HG03469 (cell line): ENCODE data around the gene MSH3.
"Not testable (repeated sequence)": the region's sequence is repeated elsewhere in the genome, so short reads cannot be mapped to it uniquely, and the experiment has no call there.

Experiments used
- ATAC-seq: cut with Tn5 transposase; IDR thresholded peaks from one replicate; pipeline ENCODE4 v1.9.1; 2021; ENCODE audit warnings: mild to moderate bottlenecking, moderate library complexity, moderate number of reproducible peaks; ENCODE audit not compliant: unreplicated experiment

MSH3 gene

DNA sequence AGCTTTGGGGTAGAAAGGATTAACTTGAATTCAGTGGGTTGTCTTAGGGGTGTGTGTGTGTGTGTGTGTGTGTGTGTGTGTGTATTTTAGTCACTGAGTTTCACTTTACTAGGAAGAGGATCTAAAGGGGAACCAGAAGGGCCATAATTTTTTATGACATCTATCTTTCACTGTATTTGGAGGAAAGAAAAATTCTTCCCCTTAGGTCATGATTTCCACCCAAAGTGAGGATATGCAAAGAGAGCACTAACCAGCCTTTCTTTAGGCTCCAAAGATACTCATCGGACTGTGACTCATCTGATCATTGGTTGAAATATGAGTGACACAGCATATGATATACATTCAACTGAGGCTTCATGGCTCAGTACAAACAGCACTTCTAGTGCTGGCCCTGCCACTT lies 230.5 kb downstream of the MSH3 start:
- no peak for ATAC-seq

DNA sequence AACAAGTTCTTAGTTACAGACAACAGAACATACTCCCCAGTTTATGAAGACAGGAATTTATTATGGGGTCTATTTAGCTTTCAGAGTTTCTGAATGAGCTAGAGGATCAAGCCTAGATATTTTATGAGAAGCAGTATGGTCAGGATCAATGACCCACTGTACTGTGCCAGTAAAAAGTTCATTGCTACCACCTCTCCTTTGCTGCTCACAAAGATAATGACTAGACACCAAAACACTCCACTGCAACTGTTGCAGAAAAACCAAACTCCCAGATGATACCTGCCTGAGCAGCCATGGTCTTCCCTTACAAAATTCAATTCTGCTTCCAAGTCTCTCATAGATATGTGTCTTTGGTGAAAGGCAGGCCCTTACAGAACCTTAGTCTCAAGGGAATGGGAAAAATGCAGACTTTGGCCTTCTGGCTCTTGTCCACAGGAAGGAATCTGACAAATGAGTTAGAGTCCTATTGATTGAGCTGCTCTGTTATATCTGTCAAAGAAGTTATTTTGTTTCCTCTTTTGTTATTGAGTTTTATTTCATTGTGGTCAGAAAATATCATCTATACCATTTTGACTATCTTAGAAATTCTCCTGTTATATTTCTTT lies 231.0 kb downstream of the MSH3 start:
- ATAC-seq = no peak

DNA sequence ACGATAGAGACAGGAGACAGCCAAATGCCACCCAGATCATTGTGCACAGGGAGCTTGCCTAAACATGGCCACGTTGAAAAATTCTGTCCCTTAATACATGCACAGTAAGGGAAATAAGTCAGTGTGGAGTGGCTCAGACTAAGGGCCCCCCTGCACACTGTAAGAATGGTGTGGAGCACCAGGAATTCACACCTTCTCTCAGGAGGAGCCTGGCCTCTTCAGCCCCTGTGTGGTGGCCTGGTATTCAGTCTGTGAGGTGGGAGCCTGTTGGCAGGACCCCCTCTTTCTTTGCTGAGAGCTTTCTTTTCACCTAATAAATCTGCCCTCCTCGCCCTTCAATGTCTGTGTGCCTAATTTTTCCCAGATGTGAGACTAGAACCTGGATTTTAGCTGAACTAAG lies 239.6 kb downstream of the MSH3 start:
- no peak for ATAC-seq

DNA sequence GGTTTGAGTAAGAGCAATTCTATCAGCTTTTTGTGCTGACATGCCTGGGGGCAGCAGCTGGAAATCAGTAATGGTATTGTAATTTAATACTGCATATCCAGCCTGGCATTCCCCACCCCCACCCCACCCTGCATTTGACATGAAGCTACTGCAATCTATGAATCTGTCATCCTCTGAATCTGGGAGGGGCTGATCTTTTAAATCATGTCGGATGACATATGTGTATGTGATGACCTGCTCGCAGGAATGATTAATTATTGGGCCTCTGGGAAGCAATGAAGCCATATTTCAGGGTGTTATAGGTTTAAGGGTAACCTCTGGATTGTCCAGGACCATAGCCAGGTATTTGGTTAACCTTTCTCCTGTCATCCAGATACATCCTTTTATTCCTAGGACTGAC lies 241.1 kb downstream of the MSH3 start:
- ATAC-seq = no peak

DNA sequence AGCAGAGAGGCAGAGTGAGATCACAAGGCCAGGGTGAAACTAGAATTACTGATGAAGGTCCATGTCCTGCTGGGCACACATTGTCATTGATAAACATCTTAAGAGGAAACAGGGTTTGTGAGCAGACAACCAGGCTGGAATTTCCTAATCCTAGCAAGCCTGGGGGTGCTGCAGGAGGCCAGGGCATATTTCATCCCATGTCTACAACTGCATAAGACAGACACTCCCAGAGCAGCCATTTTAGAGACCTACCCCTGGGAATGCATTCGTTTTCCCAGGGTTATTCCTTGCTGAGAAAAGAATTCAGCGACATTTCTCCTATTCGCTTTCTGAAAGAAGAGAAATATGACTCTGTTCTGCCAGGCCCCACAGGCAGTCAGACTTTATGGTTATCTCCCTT lies 248.2 kb downstream of the MSH3 start:
- not testable (repeated sequence) for ATAC-seq

DNA sequence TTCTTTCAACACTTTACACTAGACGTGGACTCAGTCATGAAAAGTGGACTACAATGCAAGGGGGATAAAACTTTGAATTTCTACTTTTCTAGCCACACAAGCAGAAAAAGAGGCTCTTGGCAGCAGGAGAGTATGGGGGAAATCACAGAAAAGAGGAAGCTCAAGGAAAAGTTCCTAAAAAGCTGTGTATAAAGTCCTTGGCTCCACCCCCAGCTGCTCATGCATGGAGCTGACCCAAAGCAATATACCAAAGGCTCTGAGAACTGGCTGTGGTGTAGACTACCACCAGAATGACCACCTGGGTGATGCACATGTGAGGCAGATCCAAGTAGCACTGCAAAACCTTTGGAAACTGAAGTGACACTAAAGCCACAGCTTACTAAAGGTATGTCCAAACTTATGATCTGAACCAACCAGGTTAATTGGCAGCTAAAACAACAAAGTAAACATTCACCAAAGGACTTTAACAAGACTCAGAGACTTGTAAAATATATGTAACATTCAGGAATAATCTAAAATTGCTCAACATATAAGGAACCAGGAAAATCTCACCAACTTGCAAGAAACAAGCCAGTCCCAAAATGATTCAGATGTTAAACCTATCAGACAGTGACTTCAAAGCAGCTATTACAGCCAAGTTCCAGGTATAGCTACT lies 250.2 kb downstream of the MSH3 start:
- ATAC-seq = no peak

DNA sequence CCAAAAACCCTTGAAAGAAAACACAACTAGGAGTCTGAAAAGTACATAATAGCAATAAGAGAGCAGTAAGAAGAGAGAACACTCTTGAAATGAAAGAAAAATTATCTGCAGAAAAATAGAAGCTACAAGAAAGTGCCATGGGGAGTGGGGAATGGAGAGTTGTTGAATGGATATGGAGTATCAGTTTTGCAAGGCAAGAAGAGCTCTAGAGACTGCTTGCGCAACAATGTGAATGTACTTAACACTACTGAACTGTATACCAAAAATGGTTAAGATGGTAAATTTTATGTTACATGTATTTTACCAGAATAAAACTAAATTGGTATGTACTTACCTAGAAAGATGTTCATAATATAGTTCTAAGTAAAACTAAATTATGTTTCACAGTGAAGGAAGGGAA lies 251.0 kb downstream of the MSH3 start:
- ATAC-seq = no peak

DNA sequence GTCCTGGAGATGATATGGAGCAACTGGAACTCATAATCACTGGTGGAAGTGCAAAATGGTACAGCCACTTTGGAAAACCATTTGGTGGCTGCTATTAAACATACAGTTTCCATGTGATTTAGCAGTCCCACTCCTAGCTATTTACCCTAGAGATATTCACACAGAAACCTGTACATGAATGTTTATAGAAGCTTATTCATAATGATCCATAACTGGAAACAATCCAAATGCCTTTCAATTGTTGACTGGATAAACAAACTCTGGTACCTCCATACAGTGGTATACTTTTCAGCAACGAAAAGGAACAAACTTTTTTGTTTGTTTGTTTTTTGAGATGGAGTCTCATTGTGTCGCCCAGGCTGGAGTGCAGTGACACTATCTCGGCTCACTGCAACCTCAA lies 258.0 kb downstream of the MSH3 start:
- no peak for ATAC-seq

DNA sequence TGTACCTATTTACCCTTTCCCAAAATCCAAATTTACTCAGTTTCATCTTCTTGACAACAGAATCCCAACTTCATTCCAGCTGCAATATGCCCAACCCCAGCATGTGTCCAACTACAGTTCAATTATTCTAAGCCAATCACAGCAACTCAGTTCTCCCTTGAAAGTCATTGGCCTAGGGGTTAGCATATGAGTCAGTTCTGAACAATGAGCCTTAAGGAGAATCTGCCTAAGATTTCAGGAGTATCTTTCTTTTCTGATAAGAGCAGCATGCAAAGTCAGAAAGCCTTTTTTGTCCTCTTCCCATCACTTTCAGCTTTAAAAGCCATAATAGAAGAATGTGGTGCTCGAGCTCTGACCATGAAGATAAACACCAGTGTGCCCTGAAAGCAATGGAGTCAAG lies 261.3 kb downstream of the MSH3 start:
- ATAC-seq = no peak

DNA sequence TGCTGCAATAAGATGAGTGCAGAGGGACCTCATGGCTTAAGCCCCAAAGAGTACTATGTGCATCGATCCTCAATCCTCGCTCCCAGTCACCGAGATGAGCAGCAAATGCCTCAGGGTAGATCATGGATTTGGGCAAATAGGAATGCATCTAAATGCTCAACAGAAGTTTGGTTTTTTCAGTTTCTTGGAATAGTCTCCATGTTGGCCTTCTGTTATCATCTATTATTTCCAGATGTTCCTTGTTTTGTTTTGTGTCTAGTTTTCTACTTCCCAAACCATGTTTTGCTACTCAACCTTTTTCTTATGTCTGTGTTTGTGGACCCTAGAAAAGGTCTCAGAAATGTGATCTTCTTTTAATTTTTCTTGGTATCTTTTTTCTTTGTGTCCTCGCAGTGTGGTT lies 262.2 kb downstream of the MSH3 start:
- ATAC-seq = no peak

DNA sequence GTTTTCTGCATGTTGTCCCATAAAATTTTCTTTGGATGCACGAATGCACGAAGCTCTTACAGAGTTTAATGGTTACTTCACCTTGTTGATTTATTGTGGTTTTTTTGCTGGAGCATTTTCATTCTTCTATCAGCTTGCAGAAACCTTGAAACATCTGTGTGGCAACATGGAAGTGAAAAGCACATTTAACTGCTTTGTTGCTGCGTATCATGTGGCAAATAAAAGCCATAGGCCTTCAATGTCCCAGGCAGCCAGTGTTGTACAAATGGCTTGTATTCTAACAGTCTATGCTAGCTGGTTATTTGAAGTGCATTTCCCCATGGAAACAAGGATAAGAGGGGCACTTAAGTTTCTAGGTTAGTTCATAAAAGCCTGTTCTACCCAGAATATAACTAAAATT lies 263.2 kb downstream of the MSH3 start:
- ATAC-seq = no peak

DNA sequence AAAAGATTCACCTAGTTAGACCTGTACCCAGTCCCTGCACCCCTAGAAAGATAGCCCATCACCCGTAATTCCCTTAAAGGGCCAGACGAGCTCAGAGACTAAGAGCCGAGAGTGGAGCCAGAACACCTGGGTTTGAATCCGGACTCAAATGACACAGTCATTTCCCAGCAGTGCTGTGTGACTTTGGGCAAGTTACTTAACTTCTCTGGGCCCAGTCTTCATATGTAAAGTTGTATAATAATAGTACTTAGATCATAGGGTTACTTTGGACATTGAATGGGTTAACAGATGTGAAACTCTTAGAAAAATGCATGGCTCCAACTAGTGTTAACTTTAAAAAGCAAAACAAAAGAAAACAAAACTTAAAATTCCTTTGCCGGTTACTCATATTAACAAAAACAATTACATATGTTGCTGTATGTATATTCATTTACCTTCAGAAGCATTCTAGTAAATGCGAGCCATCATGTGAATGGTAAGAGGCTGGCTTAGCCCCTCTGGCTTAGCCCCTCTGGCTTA lies 265.3 kb downstream of the MSH3 start:
- ATAC-seq = no peak

DNA sequence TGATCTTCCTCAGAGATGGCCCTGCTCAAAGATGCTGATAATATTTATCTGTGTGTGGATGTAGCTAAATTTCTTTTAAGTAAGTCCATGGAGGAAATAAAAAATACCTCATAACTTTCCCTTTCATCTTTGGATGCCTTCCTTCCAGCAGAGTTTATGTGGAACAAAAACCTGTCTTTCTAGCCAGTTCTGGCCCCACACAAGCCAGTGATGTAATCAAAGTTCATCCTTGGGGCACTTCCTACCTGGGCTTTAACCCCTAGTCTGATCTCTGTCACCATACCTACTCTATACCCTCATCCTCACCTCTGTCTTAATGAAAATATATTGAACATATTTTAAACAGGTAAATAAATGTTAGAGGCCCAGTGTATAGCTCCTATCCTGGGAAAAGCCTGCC lies 265.9 kb downstream of the MSH3 start:
- no peak for ATAC-seq

DNA sequence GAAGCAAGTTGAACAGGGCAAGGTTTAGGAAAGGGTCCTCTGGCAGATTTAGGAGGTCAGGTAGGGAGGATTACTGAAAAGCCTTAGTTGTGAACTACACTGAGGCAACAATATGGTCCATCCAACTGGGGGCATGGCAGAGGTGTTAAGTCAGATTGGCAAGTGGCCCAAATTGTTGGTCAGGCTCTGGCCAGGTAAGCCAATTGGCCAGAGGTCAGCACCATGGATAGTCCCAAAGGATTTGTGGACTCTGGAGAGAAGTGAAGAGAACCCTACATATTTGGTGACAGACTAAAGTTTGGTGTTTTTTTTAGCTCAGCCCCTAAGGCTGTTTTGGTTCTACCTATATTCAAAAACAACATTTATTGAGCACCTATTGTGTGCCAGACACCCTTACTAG lies 266.6 kb downstream of the MSH3 start:
- no peak for ATAC-seq

DNA sequence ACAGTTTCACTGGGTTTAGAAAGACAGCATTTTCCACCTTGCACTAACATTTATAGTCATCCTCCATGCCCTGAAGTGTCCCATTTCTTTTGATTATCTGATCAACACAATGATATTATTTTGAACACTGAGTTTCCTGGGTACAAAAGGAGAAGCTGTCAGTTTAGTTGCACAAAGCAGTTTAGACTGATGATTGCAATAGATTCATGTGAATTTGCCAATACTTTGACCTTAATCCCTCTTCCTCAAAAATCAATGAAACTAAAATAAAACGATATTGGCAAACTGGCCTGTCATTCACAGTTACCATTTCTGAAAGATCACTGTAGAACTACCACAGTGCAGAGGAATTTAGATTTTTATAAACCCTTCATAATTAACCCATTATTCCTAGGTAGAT lies 271.5 kb downstream of the MSH3 start:
- no peak for ATAC-seq
